H9 (cell line): ENCODE data around the gene TMEM183A. TPM values are rescaled to one million over a fixed set of nuclear protein-coding genes. Genes with fewer than 3 reads are reported as not detected.

ENCODE experiments used
- DNase-seq: peaks from one replicate; pipeline ENCODE4 v3.0.0-alpha.2; 2017
- H2AFZ ChIP-seq: one replicate; pipeline ENCODE4 v1.6.1; 2013; ENCODE audit warnings: mild to moderate bottlenecking, low read length, control low read depth, moderate library complexity
- H2AK5ac ChIP-seq: 2 replicates; pipeline ENCODE4 v1.6.1; 2013; ENCODE audit warnings: low read length, control low read depth, mixed read lengths; ENCODE audit not compliant: insufficient read length
- H2BK120ac ChIP-seq: one replicate; pipeline ENCODE4 v1.6.1; 2013; ENCODE audit warnings: low read depth, mild to moderate bottlenecking, low read length, control low read depth, inconsistent platforms; ENCODE audit not compliant: poor library complexity, severe bottlenecking
- H2BK12ac ChIP-seq: 2 replicates; pipeline ENCODE4 v1.6.1; 2013; ENCODE audit warnings: low read length, control low read depth, mixed read lengths, low read depth; ENCODE audit not compliant: insufficient read length
- H2BK15ac ChIP-seq: 2 replicates; pipeline ENCODE4 v1.6.1; 2013; ENCODE audit warnings: low read depth, low read length, control low read depth
- H2BK20ac ChIP-seq: one replicate; pipeline ENCODE4 v1.6.1; 2013; ENCODE audit warnings: low read depth, mild to moderate bottlenecking, low read length, control low read depth, inconsistent platforms; ENCODE audit not compliant: poor library complexity, severe bottlenecking
- H2BK5ac ChIP-seq: 2 replicates; pipeline ENCODE4 v1.6.1; 2013; ENCODE audit warnings: low read length, control low read depth, mixed read lengths; ENCODE audit not compliant: insufficient read length
- H3K14ac ChIP-seq: 2 replicates; pipeline ENCODE4 v1.6.1; 2013; ENCODE audit warnings: low read length, control low read depth; ENCODE audit not compliant: insufficient read depth
- H3K18ac ChIP-seq: 2 replicates; pipeline ENCODE4 v1.6.1; 2013; ENCODE audit warnings: low read depth, mild to moderate bottlenecking, mixed read lengths, low read length, control low read depth; ENCODE audit not compliant: insufficient read length
- H3K23ac ChIP-seq: 2 replicates; pipeline ENCODE4 v1.6.1; 2013; ENCODE audit warnings: low read length, control low read depth, mixed read lengths, low read depth; ENCODE audit not compliant: insufficient read length
- H3K23me2 ChIP-seq: 2 replicates; pipeline ENCODE4 v1.6.1; 2013; ENCODE audit warnings: low read depth, mild to moderate bottlenecking, mixed read lengths, low read length, control low read depth; ENCODE audit not compliant: insufficient read length, poor library complexity, severe bottlenecking
- H3K27ac ChIP-seq: 2 replicates; pipeline ENCODE4 v1.5.1; 2013; ENCODE audit warnings: low read length, control low read depth, mixed read lengths, low read depth; ENCODE audit not compliant: insufficient read length
- H3K27me3 ChIP-seq: 2 replicates; pipeline ENCODE4 v1.6.1; 2013; ENCODE audit warnings: low read length, control low read depth, inconsistent platforms; ENCODE audit not compliant: insufficient read depth
- H3K4ac ChIP-seq: 2 replicates; pipeline ENCODE4 v1.6.1; 2013; ENCODE audit warnings: low read depth, mild to moderate bottlenecking, control low read depth, inconsistent platforms, low read length, moderate library complexity
- H3K4me1 ChIP-seq: 2 replicates; pipeline ENCODE4 v1.6.1; 2013; ENCODE audit warnings: low read length, control low read depth, inconsistent platforms; ENCODE audit not compliant: insufficient read depth
- H3K4me2 ChIP-seq: 2 replicates; pipeline ENCODE4 v1.6.1; 2013; ENCODE audit warnings: low read length, control low read depth, mixed read lengths; ENCODE audit not compliant: insufficient read length, insufficient read depth
- H3K56ac ChIP-seq: 2 replicates; pipeline ENCODE4 v1.6.1; 2013; ENCODE audit warnings: low read depth, mild to moderate bottlenecking, mixed read lengths, low read length, control low read depth; ENCODE audit not compliant: insufficient read length
- H3K79me1 ChIP-seq: 2 replicates; pipeline ENCODE4 v1.6.1; 2013; ENCODE audit warnings: low read depth, mild to moderate bottlenecking, moderate library complexity, low read length, control low read depth, inconsistent platforms; ENCODE audit not compliant: insufficient read depth, poor library complexity, severe bottlenecking
- H3K79me2 ChIP-seq: 2 replicates; pipeline ENCODE4 v1.6.1; 2013; ENCODE audit warnings: low read length, control low read depth, inconsistent platforms; ENCODE audit not compliant: insufficient read depth
- H3K9ac ChIP-seq: 2 replicates; pipeline ENCODE4 v1.6.1; 2013; ENCODE audit warnings: low read length, control low read depth, mixed read lengths; ENCODE audit not compliant: insufficient read length; ENCODE audit errors: extremely low read depth
- H3K9me3 ChIP-seq: one replicate; pipeline ENCODE4 v1.6.1; 2013; ENCODE audit warnings: low read depth, low read length, inconsistent platforms; ENCODE audit not compliant: control insufficient read depth
- H3T11ph ChIP-seq: one replicate; pipeline ENCODE4 v1.6.1; 2013; ENCODE audit warnings: mild to moderate bottlenecking, low read length, control low read depth, inconsistent platforms
- H4K20me1 ChIP-seq: one replicate; pipeline ENCODE4 v1.6.1; 2013; ENCODE audit not compliant: control insufficient read depth, insufficient read length, insufficient read depth
- H4K5ac ChIP-seq: 2 replicates; pipeline ENCODE4 v1.6.1; 2013; ENCODE audit warnings: low read depth, mild to moderate bottlenecking, mixed read lengths, low read length, control low read depth; ENCODE audit not compliant: insufficient read length
- H4K8ac ChIP-seq: replicated peaks from 2 replicates; pipeline ENCODE4 v1.6.1; 2013; ENCODE audit warnings: low read length, control low read depth, mixed read lengths, low read depth; ENCODE audit not compliant: insufficient read length
- H4K91ac ChIP-seq: 2 replicates; pipeline ENCODE4 v1.6.1; 2013; ENCODE audit warnings: low read depth, mild to moderate bottlenecking, moderate library complexity, mixed read lengths, low read length, control low read depth; ENCODE audit not compliant: insufficient read length
- H3K27ac Mint-ChIP-seq, 3 experiments: 2 replicates in 2 of 3; 3 replicates in 1 of 3; pipeline ENCODE4 v1.8.0; 2020 to 2021; ENCODE audit warnings: mixed read lengths in 3 of 3, mild to moderate bottlenecking in 1 of 3, moderate library complexity in 1 of 3
- H3K27me3 Mint-ChIP-seq: 2 replicates; pipeline ENCODE4 v1.8.0; 2021; ENCODE audit warnings: low read depth, mild to moderate bottlenecking, moderate library complexity, mixed read lengths
- H3K36me3 Mint-ChIP-seq, 3 experiments: 2 replicates in 2 of 3; 3 replicates in 1 of 3; pipeline ENCODE4 v1.8.0; 2020 to 2021; ENCODE audit warnings: low read depth in 3 of 3, mixed read lengths in 3 of 3; ENCODE audit not compliant: insufficient read depth in 1 of 3
- H3K4me1 Mint-ChIP-seq, 2 experiments: 2 replicates each; pipeline ENCODE4 v1.8.0; 2020; ENCODE audit warnings: mixed read lengths in 2 of 2
- H3K4me3 Mint-ChIP-seq, 2 experiments: 2 replicates in 1 of 2; 3 replicates in 1 of 2; pipeline ENCODE4 v1.8.0; 2020 to 2021; ENCODE audit warnings: mild to moderate bottlenecking in 2 of 2, mixed read lengths in 2 of 2, moderate library complexity in 1 of 2
- H3K9me3 Mint-ChIP-seq, 2 experiments: 2 replicates in 1 of 2; 3 replicates in 1 of 2; pipeline ENCODE4 v1.8.0; 2020; ENCODE audit warnings: mild to moderate bottlenecking in 2 of 2, mixed read lengths in 2 of 2, moderate library complexity in 1 of 2
- CTCF ChIP-seq: fragments of 200-600 bp; sonication (generic); conservative IDR thresholded peaks from 3 replicates; pipeline ENCODE4 v1.8.0; 2021; ENCODE audit warnings: antibody characterized with exemption, mild to moderate bottlenecking
- total RNA-seq: library from RNA; stranded (reverse); gene quantifications from 2 replicates; pipeline ENCODE4 v1.2.1, GENCODE V29; 2021

The TMEM183A gene
- total RNA-seq, 1 experiment from 2014 or later: 93.4 TPM

GRCh38 chr1:202991112-202991511 lies 16.1 kb upstream of the TMEM183A start:
- no peak overlapping the region for H3K27ac Mint-ChIP-seq
- Histone ChIP-seq H3K27me3 (no peaks in the 10 kb centered on the region), H3K9ac (no peak overlapping the region), H2BK20ac (no peak overlapping the region), H3T11ph (no peak overlapping the region), H3K4me2 (no peak overlapping the region), H3K18ac (no peak overlapping the region), H3K23me2 (no peaks in the 10 kb centered on the region), H2AK5ac (no peak overlapping the region), H4K5ac (no peak overlapping the region), H3K79me1 (no peaks in the 10 kb centered on the region), H2BK5ac (no peak overlapping the region), H4K8ac (no peak overlapping the region), H2AFZ (no peak overlapping the region), H3K79me2 (no peaks in the 10 kb centered on the region), H4K20me1 (no peaks in the 10 kb centered on the region), H2BK12ac (no peak overlapping the region), H3K23ac (no peak overlapping the region), H4K91ac (no peak overlapping the region), H3K4ac (no peak overlapping the region), H3K14ac (no peak overlapping the region), H3K9me3 (no peaks in the 10 kb centered on the region), H3K27ac (no peak overlapping the region), H2BK15ac (no peak overlapping the region), H3K56ac (no peak overlapping the region), H3K4me1 (no peaks in the 10 kb centered on the region; the same call in 1 of the 2 replicates), H2BK120ac (no peak overlapping the region)
- H3K4me1 Mint-ChIP-seq: peaks cover 12 to 14% of the 10 kb centered on the region in 2 experiments
- no peaks in the 10 kb centered on the region for H3K36me3 Mint-ChIP-seq
- no peak for DNase-seq
- H3K4me3 Mint-ChIP-seq: no peak overlapping the region
- no peak for TF ChIP-seq CTCF
- H3K27me3 Mint-ChIP-seq: peaks cover 15% of the 10 kb centered on the region
- no peaks in the 10 kb centered on the region for H3K9me3 Mint-ChIP-seq
